GM12878 (cell line): ENCODE data around the gene SWT1. TPM values are rescaled to one million over a fixed set of nuclear protein-coding genes. Genes with fewer than 3 reads are reported as not detected.

Experiments
- ATF3 ChIP-seq: IDR thresholded peaks from 2 replicates; pipeline ENCODE4 v1.6.1; 2011; ENCODE audit warnings: low read depth, mild to moderate bottlenecking, low read length, moderate library complexity, borderline replicate concordance; ENCODE audit errors: extremely low read depth
- BHLHE40 ChIP-seq, 2 experiments: fragments of 450-650 bp in 1 of 2; IDR thresholded peaks; 2 replicates each; pipeline ENCODE4 v1.6.1; 2011 to 2017; ENCODE audit warnings: low read depth in 2 of 2, borderline replicate concordance in 1 of 2, improper control_type of control experiment in 1 of 2, low read length in 1 of 2, mild to moderate bottlenecking in 1 of 2
- BMI1 ChIP-seq: fragments of 450-650 bp; IDR thresholded peaks from 2 replicates; pipeline ENCODE4 v1.6.1; 2016; ENCODE audit warnings: mild to moderate bottlenecking, moderate library complexity, borderline replicate concordance
- CBX3 ChIP-seq: fragments of 200-600 bp; sonication (generic); IDR thresholded peaks from 2 replicates; pipeline ENCODE4 v1.6.1; 2016; ENCODE audit warnings: low read depth, borderline replicate concordance
- HDAC2 ChIP-seq: fragments of 200-600 bp; sonication (generic); IDR thresholded peaks from 2 replicates; pipeline ENCODE4 v1.6.1; 2017
- JUND ChIP-seq: IDR thresholded peaks from 2 replicates; pipeline ENCODE4 v1.6.1; 2012; ENCODE audit warnings: low read depth, mild to moderate bottlenecking, low read length, improper control_type of control experiment, moderate library complexity
- MAX ChIP-seq: IDR thresholded peaks from 2 replicates; pipeline ENCODE4 v1.6.1; 2012; ENCODE audit warnings: low read depth, low read length, improper control_type of control experiment
- MEF2A ChIP-seq: IDR thresholded peaks from 2 replicates; pipeline ENCODE4 v1.6.1; 2011; ENCODE audit warnings: low read depth, mild to moderate bottlenecking, low read length, moderate library complexity; ENCODE audit not compliant: insufficient read depth
- MEF2B ChIP-seq: fragments of 450-650 bp; IDR thresholded peaks from 2 replicates; pipeline ENCODE4 v1.6.1; 2018; ENCODE audit warnings: mild to moderate bottlenecking, moderate library complexity; ENCODE audit not compliant: partially characterized antibody, poor library complexity, severe bottlenecking
- MTA3 ChIP-seq: IDR thresholded peaks from 2 replicates; pipeline ENCODE4 v1.6.1; 2012; ENCODE audit warnings: low read length, inconsistent platforms, borderline replicate concordance
- NFXL1 ChIP-seq: fragments of 450-650 bp; IDR thresholded peaks from 2 replicates; pipeline ENCODE4 v1.6.1; 2017; ENCODE audit warnings: antibody characterized with exemption, mild to moderate bottlenecking, borderline replicate concordance
- NR2F1 ChIP-seq: fragments of 450-650 bp; conservative IDR thresholded peaks from 2 replicates; pipeline ENCODE4 v1.6.1; 2017; ENCODE audit warnings: mild to moderate bottlenecking
- PML ChIP-seq: IDR thresholded peaks from 2 replicates; pipeline ENCODE4 v1.6.1; 2012; ENCODE audit warnings: low read length, inconsistent platforms
- POLR2A ChIP-seq: IDR thresholded peaks from 2 replicates; pipeline ENCODE4 v1.6.1; 2011; ENCODE audit warnings: low read depth, mild to moderate bottlenecking, low read length
- POLR2AphosphoS5 ChIP-seq: IDR thresholded peaks from 2 replicates; pipeline ENCODE4 v1.6.1; 2011; ENCODE audit warnings: mild to moderate bottlenecking, low read length, inconsistent platforms
- RELB ChIP-seq: fragments of 450-650 bp; IDR thresholded peaks from 2 replicates; pipeline ENCODE4 v1.6.1; 2017; ENCODE audit warnings: low read depth, mild to moderate bottlenecking, moderate library complexity
- SUPT20H ChIP-seq: IDR thresholded peaks from 2 replicates; pipeline ENCODE4 v1.6.1; 2011; ENCODE audit warnings: low read depth, mild to moderate bottlenecking, low read length, moderate library complexity, borderline replicate concordance; ENCODE audit not compliant: control insufficient read depth
- TBL1XR1 ChIP-seq: IDR thresholded peaks from 2 replicates; pipeline ENCODE4 v1.6.1; 2012; ENCODE audit warnings: low read depth, low read length, improper control_type of control experiment
- USF2 ChIP-seq: IDR thresholded peaks from 2 replicates; pipeline ENCODE4 v1.6.1; 2011; ENCODE audit warnings: low read depth, low read length, improper control_type of control experiment, borderline replicate concordance
- YY1 ChIP-seq: IDR thresholded peaks from 2 replicates; pipeline ENCODE4 v1.6.1; 2011; ENCODE audit warnings: low read depth, mild to moderate bottlenecking, low read length
- ZNF24 ChIP-seq: fragments of 450-650 bp; IDR thresholded peaks from 2 replicates; pipeline ENCODE4 v1.6.1; 2017; ENCODE audit warnings: antibody characterized with exemption, mild to moderate bottlenecking
- ZZZ3 ChIP-seq: IDR thresholded peaks from 2 replicates; pipeline ENCODE4 v1.6.1; 2011; ENCODE audit warnings: low read depth; ENCODE audit not compliant: control insufficient read depth, insufficient read length
- polyA plus RNA-seq, 11 experiments: library from polyadenylated mRNA; depleted of rRNA in 4 of 11; unstranded in 6 of 11; stranded (reverse) in 5 of 11; fragments of >200 nt; fragmentation: Nextera tagmentation in 4 of 11; fragmentation: Illumina TruSeq in 1 of 11; extraction: Ambion mirVana in 4 of 11; extraction: Trizol in 1 of 11; gene quantifications; 1 replicate in 1 of 11; 2 replicates in 10 of 11; pipeline versions ENCODE4 v1.2.1 to v1.2.3, GENCODE V29; 2011 to 2016; ENCODE audit warnings: inconsistent platforms in 2 of 11, missing spikeins in 2 of 11, low read depth in 1 of 11
- total RNA-seq, 4 experiments: library from RNA; depleted of rRNA in 3 of 4; stranded (reverse); fragments of >200 nt in 3 of 4; fragmentation: Illumina TruSeq in 1 of 4; extraction: Trizol in 1 of 4; gene quantifications; 2 replicates each; pipeline versions ENCODE4 v1.2.1 to v1.2.3, GENCODE V29; 2013 to 2021
- TF ChIP-seq, protein P1 (sequence below), 3 experiments: IDR thresholded peaks in 2 of 3; conservative IDR thresholded peaks in 1 of 3; 2 replicates each; pipeline ENCODE4 v1.5.1; 2011; ENCODE audit warnings: low read depth in 3 of 3, low read length in 3 of 3, mild to moderate bottlenecking in 3 of 3, control low read depth in 2 of 3, moderate library complexity in 2 of 3, inconsistent platforms in 1 of 3, mixed read lengths in 1 of 3; ENCODE audit not compliant: control insufficient read depth in 2 of 3, insufficient read depth in 1 of 3; ENCODE audit errors: extremely low read depth in 1 of 3
- TF ChIP-seq, protein P2 (sequence below): IDR thresholded peaks from 2 replicates; pipeline ENCODE4 v1.6.1; 2012; ENCODE audit warnings: low read depth, low read length, improper control_type of control experiment

Gene SWT1
- total and polyA plus RNA-seq, 10 of the 15 experiments (the other 5 are each of a cell fraction or from before 2014, with no cell fraction given) = 1.0 to 4.2 (median 2.6) TPM

DNA sequence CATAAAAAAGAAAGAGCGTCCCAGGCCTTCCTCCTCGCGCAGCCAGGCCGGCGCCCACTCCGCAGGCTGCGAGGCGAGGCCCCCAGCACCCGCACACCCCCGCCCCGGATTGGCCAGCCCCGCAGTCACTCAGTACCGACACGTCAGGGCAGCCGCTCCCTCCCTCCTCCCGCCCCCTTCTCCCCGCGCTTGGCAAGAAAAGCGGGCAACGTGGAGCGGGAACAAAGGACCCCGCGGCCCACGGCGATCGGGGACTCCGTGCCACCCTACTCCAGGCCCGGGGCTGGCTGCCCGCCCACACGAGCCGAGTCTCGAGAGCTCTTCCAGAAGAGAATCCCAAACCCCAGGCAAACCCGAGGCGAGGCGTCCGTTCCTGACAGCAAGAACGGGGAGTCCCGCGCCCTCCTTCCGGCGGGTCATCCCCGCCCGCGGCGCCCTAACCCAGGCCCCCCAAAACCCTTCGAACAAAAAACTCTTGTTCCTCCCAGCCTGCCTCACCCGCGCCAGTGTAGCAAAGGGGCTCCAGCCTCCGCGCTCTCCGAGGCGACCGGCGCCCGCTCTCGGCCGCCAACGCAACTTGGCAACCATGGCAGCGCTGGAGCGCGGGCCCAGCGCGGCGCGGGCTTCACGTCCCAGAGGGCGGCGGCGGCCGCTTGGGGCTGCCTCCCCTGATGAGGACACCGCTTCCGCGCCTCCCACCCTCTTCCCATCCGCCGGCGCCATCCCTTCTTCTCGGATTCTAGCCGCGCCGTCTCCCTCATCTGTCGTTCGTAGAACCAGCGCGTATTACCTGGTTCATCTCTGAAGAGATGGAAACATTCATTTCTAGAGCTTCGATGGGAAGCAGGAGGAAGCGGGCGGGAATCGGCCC is 159.4 kb downstream of the SWT1 start (continued):
- TF ChIP-seq NFXL1 (no peak), MTA3 (no peak), POLR2AphosphoS5 (0 out of 2 replicates have a peak, but pooled peaks have one; percentile 13), MAX (peak; percentile 33; the same call in 1 of the 2 replicates), MEF2A (no peak), SUPT20H (no peak), BHLHE40 (IDR thresholded peaks at IDR 0.05; ENCODE audit: borderline replicate concordance in 1 of 2, low read depth in 2 of 2, low read length in 1 of 2) (0 out of 4 replicates have a peak, but pooled peaks have one; percentile 4 to 22), ZZZ3 (no peak), PML (no peak; the same call in 1 of the 2 replicates), BMI1 (no peak), RELB (no peak), JUND (no peak), NR2F1 (no peak), CBX3 (no peak), HDAC2 (no peak), TBL1XR1 (no peak), ZNF24 (no peak), POLR2A (peak; percentile 72), MEF2B (no peak), YY1 (peak; percentile 48), ATF3 (no peak), USF2 (no peak)
- TF ChIP-seq, protein P1, sequence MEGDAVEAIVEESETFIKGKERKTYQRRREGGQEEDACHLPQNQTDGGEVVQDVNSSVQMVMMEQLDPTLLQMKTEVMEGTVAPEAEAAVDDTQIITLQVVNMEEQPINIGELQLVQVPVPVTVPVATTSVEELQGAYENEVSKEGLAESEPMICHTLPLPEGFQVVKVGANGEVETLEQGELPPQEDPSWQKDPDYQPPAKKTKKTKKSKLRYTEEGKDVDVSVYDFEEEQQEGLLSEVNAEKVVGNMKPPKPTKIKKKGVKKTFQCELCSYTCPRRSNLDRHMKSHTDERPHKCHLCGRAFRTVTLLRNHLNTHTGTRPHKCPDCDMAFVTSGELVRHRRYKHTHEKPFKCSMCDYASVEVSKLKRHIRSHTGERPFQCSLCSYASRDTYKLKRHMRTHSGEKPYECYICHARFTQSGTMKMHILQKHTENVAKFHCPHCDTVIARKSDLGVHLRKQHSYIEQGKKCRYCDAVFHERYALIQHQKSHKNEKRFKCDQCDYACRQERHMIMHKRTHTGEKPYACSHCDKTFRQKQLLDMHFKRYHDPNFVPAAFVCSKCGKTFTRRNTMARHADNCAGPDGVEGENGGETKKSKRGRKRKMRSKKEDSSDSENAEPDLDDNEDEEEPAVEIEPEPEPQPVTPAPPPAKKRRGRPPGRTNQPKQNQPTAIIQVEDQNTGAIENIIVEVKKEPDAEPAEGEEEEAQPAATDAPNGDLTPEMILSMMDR (IDR thresholded peaks at IDR 0.05 in 2 of 3, conservative IDR thresholded peaks at IDR 0.05 in 1 of 3; ENCODE audit: control insufficient read depth in 2 of 3, extremely low read depth in 1 of 3, insufficient read depth in 1 of 3, low read depth in 3 of 3, low read length in 3 of 3) = no peak
- TF ChIP-seq, protein P2, sequence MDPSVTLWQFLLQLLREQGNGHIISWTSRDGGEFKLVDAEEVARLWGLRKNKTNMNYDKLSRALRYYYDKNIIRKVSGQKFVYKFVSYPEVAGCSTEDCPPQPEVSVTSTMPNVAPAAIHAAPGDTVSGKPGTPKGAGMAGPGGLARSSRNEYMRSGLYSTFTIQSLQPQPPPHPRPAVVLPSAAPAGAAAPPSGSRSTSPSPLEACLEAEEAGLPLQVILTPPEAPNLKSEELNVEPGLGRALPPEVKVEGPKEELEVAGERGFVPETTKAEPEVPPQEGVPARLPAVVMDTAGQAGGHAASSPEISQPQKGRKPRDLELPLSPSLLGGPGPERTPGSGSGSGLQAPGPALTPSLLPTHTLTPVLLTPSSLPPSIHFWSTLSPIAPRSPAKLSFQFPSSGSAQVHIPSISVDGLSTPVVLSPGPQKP = no peak
